ENCODE measurements around the gene ERC1. TPM values are rescaled to one million over a fixed set of nuclear protein-coding genes. Genes with fewer than 3 reads are reported as not detected.

The ERC1 gene
- total RNA-seq, 6 experiments from 2014 or later = 44.1 to 48.9 (median 47.9) TPM

DNA sequence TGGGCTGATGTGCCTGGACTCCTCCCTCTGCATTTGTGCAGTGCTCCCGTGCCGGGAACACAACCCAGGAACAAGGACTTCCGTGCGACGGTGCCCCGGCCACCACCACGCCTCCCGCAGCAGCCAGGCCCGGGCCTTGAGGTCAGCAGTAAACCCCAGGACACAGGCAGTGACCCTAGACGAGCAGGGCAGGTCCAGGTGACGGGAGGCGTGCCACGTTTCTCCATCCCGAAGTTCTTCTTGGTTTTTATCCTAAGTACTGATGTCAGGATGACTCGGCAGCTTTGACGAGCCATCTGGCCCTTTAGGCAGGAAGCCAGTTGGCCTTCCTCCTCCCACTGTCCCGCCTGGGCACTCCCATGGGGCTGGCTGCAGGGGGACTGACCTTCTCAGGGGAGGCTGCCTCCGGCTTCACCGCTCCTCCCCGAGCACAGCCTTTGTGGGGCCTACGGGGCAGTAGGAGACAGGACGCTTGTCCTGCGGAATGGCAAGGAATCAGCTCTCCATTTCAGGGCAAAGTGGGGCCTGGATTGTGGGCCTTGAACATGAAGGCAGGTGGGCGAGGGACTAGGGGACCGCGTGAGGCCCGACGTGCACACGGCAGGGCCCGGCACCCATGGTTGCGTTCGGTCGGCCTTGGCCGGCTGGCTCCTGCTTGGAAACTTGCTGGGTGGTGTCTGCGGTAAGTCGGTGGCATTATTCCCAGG is 509.2 kb downstream of the ERC1 start:
- peak; percentile 18 for DNase-seq
- H3K27ac Mint-ChIP-seq = peak overlapping the region; percentile 85
- no peak overlapping the region for H3K4me3 Mint-ChIP-seq
- peaks cover 4% of the 10 kb centered on the region; the same call in 1 of the 2 replicates for H3K9me3 Mint-ChIP-seq
- TF ChIP-seq, protein P1, sequence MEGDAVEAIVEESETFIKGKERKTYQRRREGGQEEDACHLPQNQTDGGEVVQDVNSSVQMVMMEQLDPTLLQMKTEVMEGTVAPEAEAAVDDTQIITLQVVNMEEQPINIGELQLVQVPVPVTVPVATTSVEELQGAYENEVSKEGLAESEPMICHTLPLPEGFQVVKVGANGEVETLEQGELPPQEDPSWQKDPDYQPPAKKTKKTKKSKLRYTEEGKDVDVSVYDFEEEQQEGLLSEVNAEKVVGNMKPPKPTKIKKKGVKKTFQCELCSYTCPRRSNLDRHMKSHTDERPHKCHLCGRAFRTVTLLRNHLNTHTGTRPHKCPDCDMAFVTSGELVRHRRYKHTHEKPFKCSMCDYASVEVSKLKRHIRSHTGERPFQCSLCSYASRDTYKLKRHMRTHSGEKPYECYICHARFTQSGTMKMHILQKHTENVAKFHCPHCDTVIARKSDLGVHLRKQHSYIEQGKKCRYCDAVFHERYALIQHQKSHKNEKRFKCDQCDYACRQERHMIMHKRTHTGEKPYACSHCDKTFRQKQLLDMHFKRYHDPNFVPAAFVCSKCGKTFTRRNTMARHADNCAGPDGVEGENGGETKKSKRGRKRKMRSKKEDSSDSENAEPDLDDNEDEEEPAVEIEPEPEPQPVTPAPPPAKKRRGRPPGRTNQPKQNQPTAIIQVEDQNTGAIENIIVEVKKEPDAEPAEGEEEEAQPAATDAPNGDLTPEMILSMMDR (IDR thresholded peaks at IDR 0.05) = no peak
- H3K27me3 Mint-ChIP-seq (ENCODE audit: insufficient read depth) = no peaks in the 10 kb centered on the region
- peaks cover 17% of the 10 kb centered on the region for H3K36me3 Mint-ChIP-seq (ENCODE audit: low read depth)
- H3K4me1 Mint-ChIP-seq (ENCODE audit: low read depth) = peaks cover 30% of the 10 kb centered on the region

DNA sequence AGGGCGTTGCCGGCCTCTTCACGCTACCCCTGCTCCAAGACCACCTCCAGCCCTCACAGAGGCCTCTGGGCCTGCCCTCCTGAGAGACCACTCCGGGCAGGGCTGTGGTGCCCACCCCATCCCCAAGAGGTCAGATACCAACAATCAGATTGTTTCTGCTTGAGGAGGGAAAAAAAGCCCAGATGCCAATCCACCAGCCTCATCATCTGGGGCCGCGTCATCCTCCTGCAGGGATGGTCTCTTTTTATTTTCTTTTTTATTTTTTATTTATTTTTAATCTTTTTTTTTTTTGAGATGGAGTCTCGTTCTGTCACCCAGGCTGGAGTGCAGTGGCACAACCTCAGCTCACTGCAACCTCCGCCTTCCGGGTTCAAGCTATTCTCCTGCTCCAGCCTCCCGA is 510.0 kb downstream of the ERC1 start:
- TF ChIP-seq, protein P1 (IDR thresholded peaks at IDR 0.05) = no peak
- no peaks in the 10 kb centered on the region for H3K27me3 Mint-ChIP-seq (ENCODE audit: insufficient read depth)
- no peak overlapping the region for H3K4me3 Mint-ChIP-seq
- H3K36me3 Mint-ChIP-seq (ENCODE audit: low read depth) = peaks cover 17% of the 10 kb centered on the region
- peaks cover 29% of the 10 kb centered on the region for H3K4me1 Mint-ChIP-seq (ENCODE audit: low read depth)
- no peak overlapping the region for H3K27ac Mint-ChIP-seq
- H3K9me3 Mint-ChIP-seq = peaks cover 4% of the 10 kb centered on the region; the same call in 1 of the 2 replicates
- no peak for DNase-seq

DNA sequence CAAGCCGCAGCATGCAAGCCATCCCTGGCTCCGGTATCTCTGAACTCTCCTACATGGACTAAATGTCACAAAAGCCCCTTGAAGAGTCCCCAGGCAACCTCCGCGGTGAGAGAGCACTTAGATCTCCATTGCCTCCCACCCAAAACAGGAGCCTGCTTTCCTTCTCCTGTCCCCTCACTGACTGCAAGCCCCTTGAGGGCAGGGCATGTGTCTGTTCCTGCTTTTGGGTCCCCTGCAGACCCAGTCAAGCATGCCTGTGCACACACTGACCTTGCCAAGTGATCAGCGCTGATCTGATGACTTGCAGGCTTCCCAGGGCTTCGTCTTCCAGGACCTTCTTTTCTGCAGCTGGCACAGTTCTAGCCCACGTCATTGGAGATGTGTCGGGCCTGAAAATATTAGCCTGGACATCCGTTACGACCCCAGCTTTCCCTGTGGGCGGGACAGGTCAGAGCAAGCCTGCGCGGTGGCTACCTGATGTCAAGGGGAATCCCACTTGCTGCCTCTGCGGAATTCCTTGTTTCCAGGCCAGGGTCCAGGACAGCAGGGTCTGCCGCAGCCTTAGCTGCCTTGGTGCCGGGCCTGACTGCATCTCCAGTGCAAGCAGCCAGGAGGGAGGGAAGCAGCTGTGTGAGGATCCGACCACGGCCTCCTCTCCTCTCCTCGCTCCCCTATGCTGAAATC is 510.8 kb downstream of the ERC1 start:
- DNase-seq = no peak
- no peak overlapping the region for H3K4me3 Mint-ChIP-seq
- peaks cover 21% of the 10 kb centered on the region for H3K4me1 Mint-ChIP-seq (ENCODE audit: low read depth)
- no peak overlapping the region for H3K27ac Mint-ChIP-seq
- no peaks in the 10 kb centered on the region for H3K27me3 Mint-ChIP-seq (ENCODE audit: insufficient read depth)
- peaks cover 4% of the 10 kb centered on the region; the same call in 1 of the 2 replicates for H3K9me3 Mint-ChIP-seq
- TF ChIP-seq, protein P1 (IDR thresholded peaks at IDR 0.05) = no peak
- H3K36me3 Mint-ChIP-seq (ENCODE audit: low read depth) = peaks cover 17% of the 10 kb centered on the region

DNA sequence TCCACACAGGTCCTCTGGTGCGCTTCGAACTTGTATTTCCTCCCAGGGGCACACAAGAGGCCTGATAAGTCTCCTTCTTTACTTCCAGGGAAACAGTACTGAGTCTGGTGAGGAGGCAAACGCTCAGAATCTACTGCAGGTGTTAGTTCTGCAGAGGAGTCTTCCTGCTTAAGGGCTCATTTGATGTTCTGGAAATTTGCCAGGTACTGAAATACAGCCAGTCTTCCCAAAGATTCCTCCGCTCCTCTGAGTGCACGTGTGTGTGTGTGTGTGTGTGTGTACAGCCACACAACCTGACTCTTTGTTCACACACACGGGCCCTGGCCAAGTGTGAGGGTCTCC is 511.3 kb downstream of the ERC1 start:
- H3K36me3 Mint-ChIP-seq (ENCODE audit: low read depth) = peaks cover 17% of the 10 kb centered on the region
- DNase-seq = no peak
- peaks cover 4% of the 10 kb centered on the region; the same call in 1 of the 2 replicates for H3K9me3 Mint-ChIP-seq
- no peak overlapping the region for H3K27ac Mint-ChIP-seq
- TF ChIP-seq, protein P1 (IDR thresholded peaks at IDR 0.05) = no peak
- peaks cover 17% of the 10 kb centered on the region for H3K4me1 Mint-ChIP-seq (ENCODE audit: low read depth)
- no peaks in the 10 kb centered on the region for H3K27me3 Mint-ChIP-seq (ENCODE audit: insufficient read depth)
- H3K4me3 Mint-ChIP-seq = no peak overlapping the region

DNA sequence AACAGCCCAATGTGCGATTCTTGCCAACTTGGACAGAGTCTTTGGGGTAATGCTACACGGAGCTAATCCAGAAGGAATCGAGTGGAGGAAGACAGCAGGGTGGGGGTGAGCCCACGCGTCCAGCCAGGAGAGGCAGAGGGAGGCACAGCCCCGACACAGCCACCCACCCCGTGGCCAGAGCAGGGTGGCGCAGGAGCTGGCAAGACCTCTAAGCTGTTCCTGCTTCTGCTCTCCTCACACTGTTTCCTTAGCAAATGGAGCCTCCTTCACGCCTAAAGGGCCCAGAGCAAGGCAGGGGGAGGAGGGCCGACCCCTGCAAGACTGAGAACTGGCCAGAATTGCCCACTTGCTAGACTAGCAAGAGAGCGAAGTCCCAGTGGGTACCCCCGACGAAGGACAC is 511.8 kb downstream of the ERC1 start:
- no peak overlapping the region for H3K4me3 Mint-ChIP-seq
- H3K9me3 Mint-ChIP-seq = peaks cover 4% of the 10 kb centered on the region; the same call in 1 of the 2 replicates
- H3K36me3 Mint-ChIP-seq (ENCODE audit: low read depth) = peaks cover 17% of the 10 kb centered on the region
- TF ChIP-seq, protein P1 (IDR thresholded peaks at IDR 0.05) = no peak
- peaks cover 17% of the 10 kb centered on the region for H3K4me1 Mint-ChIP-seq (ENCODE audit: low read depth)
- no peaks in the 10 kb centered on the region for H3K27me3 Mint-ChIP-seq (ENCODE audit: insufficient read depth)
- H3K27ac Mint-ChIP-seq = no peak overlapping the region
- DNase-seq = no peak

All from HFFc6 (cell line).